Spleen (tissue), 11 donors: ENCODE results near the gene RAMP3. TPM values are rescaled to one million over a fixed set of nuclear protein-coding genes. Genes with fewer than 3 reads are reported as not detected.
A peak's percentile ranks its signal among the peaks of the same experiment; 100 is the strongest.

Experiments
- DNase-seq: peaks from one replicate; pipeline ENCODE4 v3.0.0-alpha.2; 2020
- H3K27ac ChIP-seq, 8 donors: fragments of 200-600 bp; sonication (generic) in 7 of 8; 1 replicate in 4 of 8; 2 replicates in 4 of 8; pipeline versions ENCODE4 v1.5.0 to v1.8.0; 2016 to 2021; ENCODE audit warnings: inconsistent platforms in 4 of 8, mild to moderate bottlenecking in 4 of 8, moderate library complexity in 1 of 8
- H3K27me3 ChIP-seq, 7 donors: fragments of 200-600 bp; sonication (generic) in 6 of 7; replicated peaks in 1 of 7; 1 replicate in 4 of 7; 2 replicates in 3 of 7; pipeline versions ENCODE4 v1.5.0 to v1.8.0; 2016 to 2021; ENCODE audit warnings: inconsistent platforms in 3 of 7, mild to moderate bottlenecking in 1 of 7
- H3K36me3 ChIP-seq, 6 donors: fragments of 200-600 bp; sonication (generic) in 5 of 6; 1 replicate in 4 of 6; 2 replicates in 2 of 6; pipeline versions ENCODE4 v1.5.0 to v1.8.0; 2016 to 2021; ENCODE audit warnings: inconsistent platforms in 2 of 6
- H3K4me1 ChIP-seq, 6 donors: fragments of 200-600 bp; sonication (generic) in 5 of 6; 1 replicate in 3 of 6; 2 replicates in 3 of 6; pipeline versions ENCODE4 v1.5.0 to v1.8.0; 2016 to 2021; ENCODE audit warnings: inconsistent platforms in 3 of 6
- H3K4me3 ChIP-seq, 8 donors: fragments of 200-600 bp; sonication (generic) in 7 of 8; 1 replicate in 4 of 8; 2 replicates in 4 of 8; pipeline versions ENCODE4 v1.5.0 to v1.8.0; 2016 to 2021; ENCODE audit warnings: inconsistent platforms in 4 of 8, mild to moderate bottlenecking in 4 of 8, moderate library complexity in 2 of 8
- H3K9me3 ChIP-seq, 8 donors: fragments of 200-600 bp; sonication (generic) in 7 of 8; 1 replicate in 4 of 8; 2 replicates in 4 of 8; pipeline versions ENCODE4 v1.5.0 to v1.8.0; 2016 to 2021; ENCODE audit warnings: inconsistent platforms in 4 of 8
- POLR2A ChIP-seq, 3 donors: fragments of 450-650 bp; IDR thresholded peaks; one replicate each; pipeline ENCODE4 v1.5.1; 2017; ENCODE audit warnings: antibody characterized with exemption in 3 of 3, mild to moderate bottlenecking in 1 of 3
- POLR2AphosphoS5 ChIP-seq, 3 donors: sonication (generic); formaldehyde crosslinking; IDR thresholded peaks; one replicate each; pipeline ENCODE4 v1.5.1; 2017; ENCODE audit warnings: antibody characterized with exemption in 3 of 3
- WGBS, 5 donors: extraction: QIAGEN DNeasy Blood & Tissue Kit in 3 of 5; methylation state at CpG; one replicate each; pipeline versions ENCODE4 v1.1.5 to v1.1.7; 2013 to 2018; 5-methylcytosine and 5-hydroxymethylcytosine counted together
- intact Hi-C: fragments of 100-400 bp; cut with DNase I; formaldehyde crosslinking; loops from one replicate; pipeline ENCODE4 v1.15.0; 2023; ENCODE audit warnings: low total_unique reads
- polyA plus RNA-seq, 3 donors: library from polyadenylated mRNA; stranded (reverse); fragments of 200-250 nt; gene quantifications; one replicate each; pipeline ENCODE4 v1.2.1, GENCODE V29; 2013
- total RNA-seq, 7 donors: library from RNA; depleted of rRNA in 3 of 7; stranded (reverse); fragments of >200 nt in 3 of 7; fragmentation: NEBNext Ultra II Directional in 4 of 7; extraction: Animal tissue kit (Norgen Biotek cat#: 25700) in 4 of 7; gene quantifications; one replicate each; pipeline versions ENCODE4 v1.1.0 to v1.2.1, GENCODE V29; 2016 to 2021
- TF ChIP-seq, protein P1 (sequence below), 11 experiments: fragments of 200-600 bp in 7 of 11; fragments of 450-650 bp in 4 of 11; sonication (generic) in 4 of 11; IDR thresholded peaks in 8 of 11; conservative IDR thresholded peaks in 3 of 11; 1 replicate in 7 of 11; 2 replicates in 4 of 11; pipeline versions ENCODE4 v1.4.0 to v1.8.0; 2016 to 2021; ENCODE audit warnings: antibody characterized with exemption in 11 of 11, inconsistent platforms in 4 of 11, mild to moderate bottlenecking in 1 of 11
- donor health status: healthy with polysubstance abuse.
- donor health status: DM: no; HTN: no; CAD: no; lungs with moderate emphysema.
- donor health status: DM: no; HTN: no; CAD: no.
- donor health status: Bipolar disorder and iron deficiency.
- donor health status: healthy.
- donor health status: DM: no; HTN: no; CAD: no.
- donor health status: DM: yes; HTN: yes; CAD: no.

Gene RAMP3
- total and polyA plus RNA-seq, 10 donors = 6.3 to 27.8 (median 13.6) TPM

DNA sequence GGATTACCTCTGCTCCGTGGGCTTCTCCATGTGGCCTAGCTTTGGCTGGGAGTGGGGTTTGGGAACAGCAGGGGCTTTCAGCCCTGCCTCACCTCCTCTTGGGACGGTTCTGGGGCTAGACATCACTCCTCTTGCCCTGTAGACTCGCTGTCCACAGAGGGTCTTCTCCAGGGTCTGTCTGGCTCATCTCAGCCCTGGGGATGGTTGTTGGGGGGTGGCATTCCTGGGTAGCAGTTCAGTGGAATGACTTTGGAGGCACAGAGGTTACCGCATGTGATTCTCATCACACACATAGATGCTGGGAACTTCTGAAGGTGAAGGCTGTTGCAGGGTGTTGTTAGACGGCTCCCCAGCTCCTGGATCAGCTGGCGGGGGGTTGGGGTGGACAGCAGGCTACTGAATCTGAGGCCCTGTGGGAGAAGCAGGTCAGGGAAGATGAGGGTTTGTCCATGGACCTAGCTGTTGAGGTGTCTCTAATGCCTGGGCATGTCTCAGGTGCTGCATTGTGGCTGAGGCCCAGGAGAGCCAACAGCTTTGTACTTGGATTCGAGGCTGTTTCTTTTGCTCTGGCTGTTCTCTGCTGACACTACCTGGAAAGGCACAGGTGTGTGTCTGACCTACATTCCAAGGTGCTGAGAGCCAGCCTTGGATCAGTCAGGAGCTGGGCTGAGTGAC lies 23.8 kb downstream of the RAMP3 start:
- no peak overlapping the region for H3K27ac ChIP-seq
- no peaks in the 10 kb centered on the region for H3K9me3 ChIP-seq
- peak; percentile 46 for DNase-seq
- intact Hi-C loops = no loop called here
- TF ChIP-seq POLR2A (IDR thresholded peaks at IDR 0.05) (no peak), POLR2AphosphoS5 (IDR thresholded peaks at IDR 0.05) (no peak)
- TF ChIP-seq, protein P1, sequence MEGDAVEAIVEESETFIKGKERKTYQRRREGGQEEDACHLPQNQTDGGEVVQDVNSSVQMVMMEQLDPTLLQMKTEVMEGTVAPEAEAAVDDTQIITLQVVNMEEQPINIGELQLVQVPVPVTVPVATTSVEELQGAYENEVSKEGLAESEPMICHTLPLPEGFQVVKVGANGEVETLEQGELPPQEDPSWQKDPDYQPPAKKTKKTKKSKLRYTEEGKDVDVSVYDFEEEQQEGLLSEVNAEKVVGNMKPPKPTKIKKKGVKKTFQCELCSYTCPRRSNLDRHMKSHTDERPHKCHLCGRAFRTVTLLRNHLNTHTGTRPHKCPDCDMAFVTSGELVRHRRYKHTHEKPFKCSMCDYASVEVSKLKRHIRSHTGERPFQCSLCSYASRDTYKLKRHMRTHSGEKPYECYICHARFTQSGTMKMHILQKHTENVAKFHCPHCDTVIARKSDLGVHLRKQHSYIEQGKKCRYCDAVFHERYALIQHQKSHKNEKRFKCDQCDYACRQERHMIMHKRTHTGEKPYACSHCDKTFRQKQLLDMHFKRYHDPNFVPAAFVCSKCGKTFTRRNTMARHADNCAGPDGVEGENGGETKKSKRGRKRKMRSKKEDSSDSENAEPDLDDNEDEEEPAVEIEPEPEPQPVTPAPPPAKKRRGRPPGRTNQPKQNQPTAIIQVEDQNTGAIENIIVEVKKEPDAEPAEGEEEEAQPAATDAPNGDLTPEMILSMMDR (IDR thresholded peaks at IDR 0.05 in 8 of 11, conservative IDR thresholded peaks at IDR 0.05 in 3 of 11) = no peak
- H3K36me3 ChIP-seq = no peaks in the 10 kb centered on the region
- 81 to 90% (median 86%) methylated on average over 7 of the region's 7 CpGs for WGBS, 5 donors
- no peaks in the 10 kb centered on the region for H3K4me1 ChIP-seq
- H3K4me3 ChIP-seq = no peak overlapping the region
- H3K27me3 ChIP-seq = peaks cover 0 to 15% (median 0%) of the 10 kb centered on the region in 7 donors

DNA sequence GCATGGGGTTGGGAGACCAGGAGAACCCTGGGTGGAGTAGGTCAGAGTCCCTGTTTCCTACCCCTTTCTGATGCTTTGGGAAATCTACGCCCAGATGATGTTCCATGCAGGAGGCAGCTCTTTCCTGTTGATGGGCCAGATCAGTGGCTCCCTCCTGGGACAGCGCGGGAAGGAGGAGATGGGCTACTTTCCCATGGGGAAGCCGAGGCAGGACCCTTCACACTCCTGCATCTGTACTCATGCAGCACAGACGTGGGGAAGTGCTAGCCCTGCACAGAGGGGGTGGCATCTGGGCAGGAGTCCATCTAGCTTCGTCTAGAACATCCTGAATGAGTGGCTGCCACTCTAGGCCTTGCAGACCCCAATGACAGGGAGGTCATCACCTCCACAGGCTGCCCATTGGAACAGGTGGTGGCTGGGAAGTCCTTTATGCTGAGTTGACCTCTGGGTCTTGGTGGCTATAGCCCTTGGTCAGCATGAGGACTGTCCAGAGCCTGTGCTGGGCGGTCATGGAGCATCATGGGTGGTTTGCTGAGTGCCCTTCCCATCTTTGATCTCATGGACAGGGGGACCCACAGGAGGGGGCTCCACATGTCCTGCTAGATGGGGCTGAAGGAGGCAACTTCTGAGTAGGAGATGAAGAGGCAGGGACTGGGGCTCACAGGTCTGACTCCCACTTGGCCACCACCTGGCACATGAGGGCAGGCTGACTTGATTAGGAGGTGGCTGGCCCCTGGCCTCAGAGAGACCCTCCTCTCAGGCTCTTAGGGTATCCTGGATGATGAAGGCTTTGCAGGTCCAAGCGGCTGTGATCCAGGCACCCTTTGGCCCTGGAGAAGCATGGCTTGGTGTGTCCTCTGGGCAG lies 24.6 kb downstream of the RAMP3 start:
- no peaks in the 10 kb centered on the region for H3K4me1 ChIP-seq
- no peaks in the 10 kb centered on the region for H3K9me3 ChIP-seq
- H3K27ac ChIP-seq = no peak overlapping the region
- no peaks in the 10 kb centered on the region for H3K36me3 ChIP-seq
- peaks cover 0 to 15% (median 0%) of the 10 kb centered on the region in 7 donors for H3K27me3 ChIP-seq
- 75 to 83% (median 81%) methylated on average over 7 to 8 of the region's 8 CpGs for WGBS, 5 donors
- intact Hi-C loops = no loop called here
- no peak overlapping the region for H3K4me3 ChIP-seq
- TF ChIP-seq POLR2AphosphoS5 (IDR thresholded peaks at IDR 0.05) (no peak), POLR2A (IDR thresholded peaks at IDR 0.05) (no peak)
- TF ChIP-seq, protein P1 (IDR thresholded peaks at IDR 0.05 in 8 of 11, conservative IDR thresholded peaks at IDR 0.05 in 3 of 11) = no peak
- DNase-seq = peak; percentile 71

DNA sequence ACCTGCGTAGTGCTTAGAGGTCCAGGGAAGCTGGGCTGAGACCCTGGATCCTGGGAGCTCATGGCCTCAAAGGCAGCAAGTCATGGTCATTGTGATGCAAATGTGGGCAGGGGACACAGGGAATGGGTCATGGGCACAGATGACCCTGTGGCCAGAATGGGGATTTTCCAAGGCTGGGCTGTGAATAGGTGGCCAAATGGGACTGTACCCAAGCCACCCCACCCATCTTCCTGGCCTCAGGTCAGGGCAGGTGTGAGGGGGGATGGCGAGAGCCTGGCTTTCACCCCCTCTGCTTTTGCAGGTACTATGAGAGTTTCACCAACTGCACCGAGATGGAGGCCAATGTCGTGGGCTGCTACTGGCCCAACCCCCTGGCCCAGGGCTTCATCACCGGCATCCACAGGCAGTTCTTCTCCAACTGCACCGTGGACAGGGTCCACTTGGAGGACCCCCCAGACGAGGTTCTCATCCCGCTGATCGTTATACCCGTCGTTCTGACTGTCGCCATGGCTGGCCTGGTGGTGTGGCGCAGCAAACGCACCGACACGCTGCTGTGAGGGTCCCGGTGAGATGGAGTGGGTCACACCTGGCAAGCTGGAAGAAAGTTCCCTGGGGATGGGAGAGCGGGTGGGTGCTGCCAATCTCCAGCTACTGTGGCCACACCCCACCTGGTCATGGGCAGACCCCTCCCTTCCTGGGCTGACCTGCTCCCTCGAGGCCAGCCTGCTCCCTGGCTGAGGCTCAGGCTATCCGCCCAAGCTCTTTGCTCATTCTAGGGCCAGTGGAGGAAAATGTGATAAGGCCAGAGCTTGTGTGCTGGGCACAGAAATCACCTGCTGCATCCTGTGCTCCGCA lies 25.5 kb downstream of the RAMP3 start:
- H3K27ac ChIP-seq = no peak overlapping the region
- DNase-seq = peak; percentile 55
- intact Hi-C loops = no loop called here

More for the DNA sequence above, 25.5 kb downstream of the RAMP3 start:
- WGBS, 5 donors = 87 to 92% (median 90%) methylated on average over 17 to 21 of the region's 21 CpGs
- H3K4me3 ChIP-seq = no peak overlapping the region
- TF ChIP-seq, protein P1 (IDR thresholded peaks at IDR 0.05 in 8 of 11, conservative IDR thresholded peaks at IDR 0.05 in 3 of 11) = no peak
- TF ChIP-seq POLR2A (IDR thresholded peaks at IDR 0.05) (no peak), POLR2AphosphoS5 (IDR thresholded peaks at IDR 0.05) (no peak)
- H3K36me3 ChIP-seq = no peaks in the 10 kb centered on the region
- no peaks in the 10 kb centered on the region for H3K4me1 ChIP-seq
- H3K27me3 ChIP-seq = peaks cover 0 to 15% (median 0%) of the 10 kb centered on the region in 7 donors
- no peaks in the 10 kb centered on the region for H3K9me3 ChIP-seq
